NCI-H2107 treated with DMSO at 0.1 percent for 48 hours (cell line): ENCODE data around the gene ADGRG1.

ENCODE experiments used
- DNase-seq: peaks from one replicate; lab custom pipeline; 2025; ENCODE audit not compliant: unreplicated experiment; lab: John Stamatoyannopoulos, UW

Gene ADGRG1

DNA sequence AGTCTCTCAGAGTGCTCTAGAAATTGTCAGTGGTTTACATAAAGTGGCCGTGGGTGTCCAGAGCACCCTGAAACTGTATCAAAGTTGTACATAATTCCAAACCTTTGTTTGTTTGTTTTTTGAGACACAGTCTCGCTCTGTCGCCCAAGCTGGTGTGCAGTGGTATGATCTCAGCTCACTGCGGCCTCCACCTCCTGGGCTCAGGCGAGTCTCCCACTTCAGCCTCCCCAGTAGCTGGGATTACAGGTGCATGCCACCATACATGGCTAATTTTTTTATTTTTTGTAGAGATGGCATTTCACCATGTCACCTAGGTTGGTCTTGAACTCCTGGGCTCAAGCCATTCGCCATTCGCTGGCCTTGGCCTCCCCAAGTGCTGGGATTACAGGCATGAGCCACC, 24.3 kb upstream of the ADGRG1 start:
- no peak for DNase-seq

DNA sequence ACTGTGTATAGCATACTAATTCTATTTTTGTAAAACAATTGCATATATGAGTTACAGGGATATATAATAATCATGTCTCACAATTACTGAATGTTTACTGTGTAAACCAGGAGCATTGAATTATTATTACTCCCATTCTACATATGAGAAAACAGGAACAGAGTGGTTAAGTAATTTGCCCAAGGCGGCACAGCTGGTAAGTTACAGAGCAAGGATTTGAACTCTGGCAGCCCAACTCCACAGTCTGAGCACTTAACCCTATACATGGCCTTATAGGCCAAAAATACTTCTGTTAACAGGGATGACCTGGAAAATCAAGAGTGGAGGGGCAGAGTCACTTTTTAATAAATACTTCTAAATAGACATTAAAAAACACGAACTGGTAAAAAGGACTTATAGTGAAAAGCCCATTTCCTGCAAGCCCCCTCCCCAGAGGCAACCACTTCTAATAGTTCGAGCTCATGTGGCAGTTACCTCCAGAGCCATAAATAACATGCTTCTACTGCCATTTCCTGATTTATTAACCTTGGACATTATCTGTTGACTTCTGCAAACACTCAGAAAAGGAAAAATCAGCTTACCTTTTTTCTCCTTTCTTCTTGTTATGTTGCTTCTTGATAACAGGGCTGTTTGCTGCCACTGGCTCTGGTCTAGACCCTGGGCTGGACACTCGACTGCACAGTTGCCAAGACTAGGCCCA, 22.1 kb upstream of the ADGRG1 start:
- DNase-seq = no peak

DNA sequence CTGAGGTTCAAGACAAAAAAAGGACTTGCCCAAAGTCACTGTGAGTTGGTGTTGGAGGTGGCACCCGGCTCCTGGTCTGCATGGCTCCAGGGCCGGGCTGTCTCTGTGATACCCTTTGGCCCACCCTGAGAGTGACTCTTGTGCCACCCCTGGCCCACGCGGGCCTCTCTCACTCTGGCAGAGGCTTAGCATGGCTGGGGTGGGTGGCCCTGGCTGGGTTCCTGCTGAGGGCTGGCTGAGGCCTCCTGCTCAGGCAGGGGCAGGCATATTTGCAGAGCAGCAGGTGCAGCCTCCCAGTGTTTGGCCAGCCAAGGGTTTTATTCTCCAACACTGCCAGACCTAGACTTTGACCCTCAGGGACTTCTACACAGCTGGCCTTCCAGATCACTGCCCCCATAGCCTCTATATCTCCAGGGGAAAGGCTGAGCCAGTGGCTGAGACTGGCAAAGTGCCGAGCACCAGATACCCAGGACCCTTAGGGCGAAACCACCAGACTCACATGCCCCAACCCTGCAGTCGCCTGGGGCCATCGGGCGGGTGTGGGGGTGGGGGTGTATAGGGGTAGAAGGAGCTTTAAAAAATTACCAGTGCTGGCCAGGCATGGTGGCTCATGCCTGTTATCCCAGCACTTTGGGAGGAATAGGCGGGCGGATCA, 21.5 kb upstream of the ADGRG1 start:
- DNase-seq = no peak

DNA sequence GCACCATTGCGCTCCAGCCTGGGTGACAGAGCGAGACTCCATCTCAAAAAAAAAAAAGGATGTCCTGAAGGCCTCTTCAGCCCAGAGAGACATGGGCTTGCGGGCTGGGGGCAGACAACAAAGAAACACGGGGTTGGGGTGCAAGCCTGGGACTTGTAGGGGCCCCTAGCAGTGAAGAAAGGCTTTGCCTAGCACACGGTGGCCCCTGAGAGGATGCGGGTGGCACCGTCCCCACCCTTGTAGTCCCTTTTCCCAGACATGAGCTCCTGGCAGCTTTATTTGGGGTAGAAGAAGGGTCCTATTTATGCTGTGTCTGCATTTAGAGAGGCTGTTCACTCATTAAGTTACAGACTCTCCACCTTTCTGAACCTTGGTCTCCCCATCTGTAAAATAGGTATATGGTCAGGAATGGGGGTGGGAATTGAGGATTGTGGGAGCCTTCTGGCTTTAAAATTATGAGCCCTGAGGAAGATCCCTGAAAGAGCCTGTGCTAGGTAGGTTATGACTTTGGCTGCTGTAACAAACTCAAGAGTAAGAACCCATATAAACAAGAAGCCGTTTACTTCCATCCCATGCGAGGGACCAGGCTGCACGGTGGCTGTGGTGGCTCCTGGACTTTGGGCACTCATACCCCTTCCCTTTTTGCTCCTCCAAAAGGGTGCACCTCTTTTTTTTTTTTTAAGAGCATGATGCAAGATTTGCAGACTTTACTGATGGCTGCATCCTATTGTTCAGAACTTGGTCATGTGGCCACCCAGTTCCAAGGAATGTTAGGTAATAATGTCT, 20.6 kb upstream of the ADGRG1 start:
- DNase-seq = no peak

DNA sequence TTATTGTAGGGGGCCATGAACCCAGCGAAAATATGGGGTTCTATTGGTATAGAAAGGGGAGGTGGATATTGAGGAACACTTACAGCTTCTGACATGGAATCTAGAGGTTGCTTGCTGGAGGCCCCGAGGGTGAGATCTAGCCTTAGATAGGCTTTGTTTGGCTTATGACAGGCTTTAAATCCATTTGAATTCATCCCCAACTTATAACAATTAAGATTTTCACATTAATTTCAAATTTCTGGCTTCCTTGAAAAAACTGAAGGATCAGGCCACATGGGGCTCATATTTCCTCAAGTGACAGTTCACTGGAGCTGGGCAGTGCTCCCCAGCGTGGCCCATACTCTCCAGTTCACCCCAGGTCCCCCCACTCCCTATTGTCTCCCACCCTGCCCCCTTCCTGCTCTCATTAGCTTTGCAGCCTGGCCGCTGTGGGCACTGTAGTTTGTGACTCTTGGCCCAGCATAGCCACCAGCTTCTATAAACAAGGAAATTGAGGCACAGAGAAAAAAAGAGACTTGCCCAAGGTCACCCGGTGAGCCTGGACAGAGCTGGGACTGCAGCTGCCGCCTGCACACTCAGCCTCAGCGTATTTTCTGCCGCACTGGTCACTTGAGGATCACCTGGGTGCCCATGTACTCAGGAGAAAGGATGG, 19.8 kb upstream of the ADGRG1 start:
- DNase-seq = no peak

DNA sequence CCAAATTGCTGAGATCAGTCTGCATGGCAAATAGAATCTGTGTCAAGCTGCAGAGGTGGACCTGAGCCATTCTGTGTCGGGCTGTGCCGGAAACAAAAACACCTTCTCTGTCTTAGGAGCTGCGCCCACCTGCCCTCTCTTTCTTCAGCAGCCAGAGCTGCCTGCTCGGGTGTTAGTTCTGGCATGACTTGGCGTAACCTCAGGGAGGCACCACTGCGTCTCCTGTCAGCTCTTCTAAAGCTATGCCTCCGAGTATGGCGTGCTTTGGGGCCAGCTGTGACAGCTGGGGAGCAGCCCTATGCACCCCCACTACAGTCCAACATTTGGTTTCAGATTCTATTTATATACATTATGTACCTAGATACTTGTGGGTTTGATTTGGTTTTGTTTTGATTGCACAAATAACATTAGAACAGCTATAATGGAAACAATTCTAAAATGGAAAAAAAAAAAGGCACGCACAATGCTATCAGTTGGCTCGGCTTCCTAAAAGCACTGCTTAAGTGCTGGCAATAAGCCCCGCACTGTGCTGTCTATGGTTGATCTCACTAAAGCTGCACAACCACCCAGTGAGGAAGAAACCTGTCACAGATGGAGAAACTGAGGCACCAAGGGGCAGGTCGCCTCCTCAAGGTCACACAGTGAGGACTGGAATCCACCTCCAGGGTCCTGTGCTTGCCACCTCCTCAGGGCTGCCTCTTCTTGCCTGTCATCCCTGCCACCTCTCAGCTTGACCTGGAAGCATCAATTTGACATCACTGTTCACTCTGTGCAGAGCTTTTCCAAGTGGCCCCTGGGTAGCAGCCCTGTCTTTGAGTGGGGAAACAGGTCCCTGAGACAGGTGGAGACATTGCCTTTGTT, 18.7 kb upstream of the ADGRG1 start:
- DNase-seq = peak; percentile 66

DNA sequence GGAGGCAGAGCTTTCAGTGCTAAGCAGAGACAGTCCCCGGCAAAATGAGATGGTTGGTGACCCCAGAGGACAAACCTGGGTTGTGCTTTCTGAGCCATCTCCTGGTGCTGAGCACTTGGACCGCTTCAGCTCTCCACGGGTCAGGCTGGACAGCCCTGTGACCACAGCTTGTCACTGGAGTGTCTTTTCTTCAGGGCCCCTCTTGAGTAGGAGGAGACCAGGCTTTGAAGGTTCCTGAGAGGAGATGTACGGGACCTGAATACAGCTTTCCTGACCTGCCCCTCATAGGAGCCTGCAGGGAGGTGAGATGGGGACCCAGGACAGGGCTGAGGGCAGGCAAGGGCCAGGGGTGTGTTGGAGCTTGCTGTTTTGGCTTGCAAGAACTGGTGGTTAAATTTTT, 17.8 kb upstream of the ADGRG1 start:
- DNase-seq = no peak

DNA sequence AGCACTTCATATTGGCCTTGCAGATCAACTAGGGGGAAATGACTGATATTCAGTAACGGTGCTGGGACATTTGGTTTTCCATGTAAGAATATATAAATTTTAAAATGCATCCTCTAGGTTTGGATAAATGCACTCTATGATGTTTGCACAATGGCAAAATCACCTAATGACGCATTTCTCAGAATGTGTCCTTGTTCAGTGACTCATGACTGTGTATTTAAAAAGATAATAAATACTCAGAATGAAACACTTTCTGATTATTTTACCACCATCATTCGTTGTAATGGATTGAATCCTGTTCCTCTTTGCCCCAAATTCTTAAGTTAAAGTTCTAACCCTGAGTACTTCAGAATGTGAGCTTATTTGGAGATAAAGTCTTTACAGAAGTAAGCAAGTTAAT, 17.2 kb upstream of the ADGRG1 start:
- no peak for DNase-seq

DNA sequence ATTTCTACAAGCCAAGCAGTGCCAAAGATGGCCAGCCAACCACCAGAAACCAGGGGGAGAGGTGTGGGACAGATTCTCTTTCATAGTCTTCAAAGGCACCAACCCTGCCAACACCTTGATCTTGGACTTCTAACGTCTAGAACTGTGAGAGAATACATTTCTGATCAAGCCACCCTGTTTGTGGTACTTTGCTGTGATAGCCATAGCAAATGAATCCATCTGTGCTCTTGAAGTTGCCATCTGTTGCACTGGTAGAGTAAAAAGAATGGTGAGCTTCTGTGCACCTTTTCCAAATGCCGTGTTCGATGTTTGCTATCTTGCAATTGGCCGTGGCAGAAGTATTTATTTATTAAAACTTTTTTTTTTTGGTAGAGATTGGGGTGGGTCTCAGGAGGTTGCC, 16.7 kb upstream of the ADGRG1 start:
- DNase-seq = no peak

DNA sequence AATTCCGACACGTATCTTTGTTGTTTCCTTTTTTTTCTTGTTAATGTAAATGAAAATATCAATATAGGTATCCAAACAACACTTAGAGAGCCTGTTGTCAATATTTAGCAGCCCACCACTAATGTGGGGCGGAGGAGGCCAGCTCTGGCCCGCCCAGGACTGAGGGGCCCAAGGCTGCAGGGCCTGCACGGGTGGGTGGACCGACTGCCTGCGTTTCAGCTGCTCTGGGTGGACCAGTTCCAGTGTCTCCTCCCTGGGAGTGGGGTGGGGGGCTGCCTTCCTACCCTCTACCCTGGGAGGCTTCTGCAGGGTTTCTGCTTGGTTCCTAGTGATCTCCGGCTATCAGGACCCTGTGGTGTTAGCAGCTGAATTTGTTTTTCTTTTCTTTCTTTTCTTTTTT, 15.9 kb upstream of the ADGRG1 start:
- no peak for DNase-seq

DNA sequence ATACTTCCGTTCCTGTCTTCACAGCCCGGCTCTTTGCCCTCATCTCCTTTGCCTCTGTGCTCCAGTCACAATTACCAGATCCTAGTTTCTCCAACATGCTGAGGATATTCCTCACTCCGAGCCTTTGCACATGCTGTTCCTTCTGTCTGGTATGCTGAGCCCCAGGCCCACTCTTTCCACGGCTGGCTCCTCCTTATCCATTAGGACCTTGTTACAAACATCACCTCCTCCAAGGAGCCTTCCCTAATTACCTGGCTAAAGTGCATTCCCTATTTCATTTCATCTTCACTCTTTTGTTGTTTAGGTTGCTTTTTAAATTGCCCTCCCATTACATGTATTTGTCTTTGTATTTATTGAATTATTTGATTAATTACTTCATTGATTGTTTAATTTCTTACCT, 14.9 kb upstream of the ADGRG1 start:
- no peak for DNase-seq

DNA sequence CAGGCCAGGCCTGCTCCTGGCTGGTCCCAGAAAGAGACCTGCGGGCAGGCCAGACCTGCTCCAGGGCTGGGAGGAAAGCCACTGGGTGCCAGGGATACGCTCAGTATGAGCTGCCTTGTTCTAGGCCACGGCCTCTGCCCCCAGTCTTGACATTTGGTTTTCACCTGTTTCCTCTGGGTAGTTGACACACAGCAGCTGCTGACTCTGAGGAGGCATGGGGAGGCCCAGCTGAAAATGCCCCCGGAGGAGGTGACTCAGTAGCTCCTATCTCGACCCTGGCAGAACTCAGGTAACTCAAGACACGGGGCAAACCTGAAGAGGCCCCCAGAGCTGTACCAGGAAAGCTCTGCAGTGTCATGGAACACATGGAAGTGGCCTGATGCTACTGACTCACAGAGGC, 13.9 kb upstream of the ADGRG1 start:
- no peak for DNase-seq

DNA sequence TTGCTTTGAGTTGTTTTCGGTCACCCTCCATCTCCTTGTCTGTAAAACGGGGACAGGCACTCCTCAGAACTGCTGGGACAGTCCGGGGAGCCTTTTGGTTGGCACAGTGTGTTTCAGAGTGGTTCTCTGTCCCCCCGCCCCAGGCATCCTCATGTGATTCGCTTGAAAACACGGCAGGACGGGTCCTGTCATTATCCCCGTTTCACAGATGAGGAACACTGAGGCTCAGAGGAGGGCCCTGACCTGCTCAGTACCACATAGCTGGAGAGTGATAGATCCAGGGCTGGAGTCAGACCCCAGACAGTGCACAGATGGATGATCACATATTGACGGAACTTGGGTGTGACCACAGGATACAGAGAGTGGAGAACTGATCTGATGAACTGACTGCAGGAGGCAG, 13.5 kb upstream of the ADGRG1 start:
- DNase-seq = no peak

DNA sequence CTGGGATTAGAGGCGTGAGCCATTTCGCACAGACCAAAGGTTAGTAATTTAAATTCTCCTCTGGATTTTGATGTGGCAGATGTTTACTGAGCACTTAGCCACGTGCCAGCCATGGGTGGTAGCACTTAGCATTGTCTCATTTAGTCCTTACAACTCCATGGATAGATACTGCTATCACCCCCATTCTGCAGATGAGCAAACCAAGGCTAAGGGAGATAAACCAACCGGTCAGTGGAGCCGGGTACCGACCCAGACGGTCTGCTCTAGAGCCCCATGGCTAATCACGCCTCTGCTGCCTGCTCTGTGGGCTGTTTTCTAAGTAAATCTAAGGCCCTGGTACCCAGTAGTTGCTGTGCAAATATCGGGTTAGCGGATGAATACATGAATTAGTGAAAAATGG, 12.6 kb upstream of the ADGRG1 start:
- no peak for DNase-seq

DNA sequence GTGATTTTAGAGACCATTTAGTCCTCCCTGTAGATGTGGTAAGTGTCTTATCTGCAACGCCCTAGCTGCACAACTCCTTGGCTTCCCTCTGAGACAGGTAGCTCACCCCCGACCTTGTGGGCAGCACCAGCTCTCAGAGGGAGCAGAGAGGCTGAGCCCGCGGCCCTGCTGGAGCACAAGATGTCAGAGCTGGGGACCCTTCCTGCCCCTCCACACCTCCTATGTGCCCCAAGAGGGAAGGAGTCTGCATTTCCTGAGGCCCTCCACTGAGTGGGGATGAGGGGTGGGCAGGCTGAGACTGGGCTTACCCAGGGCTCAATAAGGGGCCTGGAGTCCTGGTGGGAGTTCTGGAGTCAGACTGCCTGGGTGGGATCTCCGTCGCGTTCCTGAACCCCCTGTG, 12.2 kb upstream of the ADGRG1 start:
- no peak for DNase-seq

DNA sequence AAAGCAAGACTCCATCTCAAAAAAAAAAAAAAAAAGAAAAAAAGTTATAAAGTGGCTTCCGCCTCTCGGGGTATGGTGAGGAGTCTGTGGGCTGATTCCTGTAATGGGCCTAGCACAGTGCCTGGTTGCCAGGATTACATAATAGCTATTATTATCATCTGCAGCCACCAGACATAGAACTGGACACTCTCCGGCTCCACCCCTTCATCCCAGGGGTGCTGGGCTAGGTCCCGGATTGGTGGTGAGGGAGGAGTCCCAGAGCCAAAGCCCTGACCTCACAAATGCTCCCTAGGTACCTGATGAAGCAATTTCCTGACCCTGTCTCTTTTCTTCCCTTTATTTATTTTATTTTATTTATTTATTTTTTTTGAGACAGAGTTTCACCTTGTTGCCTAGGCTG, 11.6 kb upstream of the ADGRG1 start:
- DNase-seq = no peak

DNA sequence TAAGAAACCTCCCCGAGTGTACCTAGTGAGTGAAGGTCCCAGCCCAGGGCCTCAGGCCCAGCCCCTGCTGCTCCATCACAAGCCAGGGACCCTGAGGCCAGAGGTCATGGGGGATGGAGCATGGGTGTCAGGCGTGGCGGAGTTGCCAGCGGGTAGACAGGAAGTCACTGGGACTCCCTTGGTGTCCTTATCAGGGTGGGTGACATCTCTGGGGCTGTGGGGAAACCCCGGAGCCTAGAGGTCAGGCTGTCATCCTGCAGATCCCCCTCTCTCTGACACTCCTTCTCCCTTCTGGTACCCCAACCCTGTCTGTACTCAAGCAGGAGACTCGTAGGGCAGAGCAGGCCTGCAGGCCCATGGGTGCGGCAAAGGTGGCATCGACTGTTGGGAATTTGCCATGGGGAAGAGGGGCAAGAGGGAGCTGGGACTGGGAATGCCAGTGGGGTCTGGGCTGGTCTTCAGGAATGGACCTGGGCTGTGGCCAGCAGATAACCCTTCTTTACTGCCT, 10.8 kb upstream of the ADGRG1 start:
- DNase-seq = no peak

DNA sequence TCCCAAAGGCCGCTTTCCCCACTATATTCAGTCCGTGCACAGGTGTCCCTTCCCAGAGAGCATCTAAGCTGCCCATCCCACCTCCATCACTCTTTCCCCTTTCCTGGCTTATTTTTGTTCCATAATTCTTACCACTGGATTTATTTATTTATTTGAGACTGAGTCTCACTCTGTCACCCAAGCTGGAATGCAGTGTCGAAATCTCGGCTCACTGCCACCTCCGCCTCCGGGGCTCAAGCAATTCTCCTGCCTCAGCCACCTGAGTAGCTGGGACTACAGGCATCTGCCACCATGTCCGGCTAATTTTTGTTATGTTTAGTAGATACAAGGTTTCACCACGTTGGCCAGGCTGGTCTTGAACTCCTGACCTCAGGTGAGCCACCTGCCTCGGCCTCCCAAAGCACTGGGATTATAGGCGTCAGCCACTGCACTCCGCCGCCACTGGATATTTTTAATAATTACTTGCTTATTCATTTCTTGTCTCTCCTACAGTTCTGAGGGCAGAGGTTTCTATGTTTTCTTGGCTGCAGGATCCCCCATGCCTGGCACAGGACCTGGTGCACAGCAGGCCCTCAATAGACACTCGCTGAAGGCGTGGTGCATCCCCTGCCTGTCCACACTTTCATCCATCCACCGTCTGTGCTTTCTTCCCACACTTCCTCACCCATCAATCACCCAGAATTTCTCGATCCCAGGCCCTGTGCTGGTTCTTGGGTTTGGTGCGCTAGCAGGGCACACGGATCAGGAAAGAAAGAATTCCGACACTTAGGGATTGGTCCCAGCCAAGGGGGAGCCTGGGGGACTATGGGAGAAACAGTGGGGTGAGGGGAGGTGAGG, 9.9 kb upstream of the ADGRG1 start:
- no peak for DNase-seq

DNA sequence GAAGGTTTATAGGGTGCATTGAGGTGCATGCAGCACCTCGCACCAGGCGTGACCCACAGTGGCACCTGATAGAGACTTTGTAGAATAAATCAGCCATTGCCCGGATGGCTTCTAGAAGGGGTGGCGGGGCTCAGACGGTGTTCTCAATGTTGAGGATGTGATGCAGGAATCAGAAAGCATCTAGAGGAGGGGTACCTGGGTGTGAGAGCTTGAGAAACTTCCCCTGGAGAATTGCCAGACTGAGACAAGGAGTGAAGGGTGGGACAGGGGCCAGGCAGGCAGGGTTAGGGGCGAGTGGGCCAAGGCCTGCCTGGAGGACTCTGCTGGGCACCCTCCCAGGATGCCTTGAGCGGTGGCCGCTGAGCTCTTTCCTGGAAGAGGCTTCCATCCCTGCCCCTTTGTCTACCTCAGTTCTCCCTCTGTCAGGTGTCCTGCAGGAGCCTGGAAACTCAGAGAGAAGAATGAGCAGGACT, 9.3 kb upstream of the ADGRG1 start:
- DNase-seq = no peak
